Nephron progenitor cell (in vitro differentiated cells): ENCODE results near the gene MAN2C1.

Source experiments
- DNase-seq: peaks from one replicate; pipeline ENCODE4 v3.0.0; 2021
- H3K27ac Mint-ChIP-seq: 2 replicates; pipeline ENCODE4 v1.8.0; 2021; ENCODE audit warnings: mild to moderate bottlenecking, moderate library complexity, mixed read lengths
- H3K27me3 Mint-ChIP-seq: 2 replicates; pipeline ENCODE4 v1.8.0; 2021; ENCODE audit warnings: mild to moderate bottlenecking, low read depth, mixed read lengths; ENCODE audit not compliant: poor library complexity
- H3K36me3 Mint-ChIP-seq: 2 replicates; pipeline ENCODE4 v1.8.0; 2021; ENCODE audit warnings: low read depth, mixed read lengths
- H3K4me1 Mint-ChIP-seq: 2 replicates; pipeline ENCODE4 v1.8.0; 2021; ENCODE audit warnings: mixed read lengths
- H3K4me3 Mint-ChIP-seq: 2 replicates; pipeline ENCODE4 v1.8.0; 2021; ENCODE audit warnings: mild to moderate bottlenecking, moderate library complexity, mixed read lengths
- H3K9me3 Mint-ChIP-seq: 2 replicates; pipeline ENCODE4 v1.8.0; 2021; ENCODE audit warnings: mild to moderate bottlenecking, moderate library complexity, mixed read lengths
- CTCF ChIP-seq: fragments of 200-600 bp; sonication (generic); IDR thresholded peaks from 2 replicates; pipeline ENCODE4 v1.5.0; 2021; ENCODE audit warnings: antibody characterized with exemption

Gene MAN2C1

GRCh38 chr15:75368689-75369239 lies 357 bp upstream of the MAN2C1 start:
- Mint-ChIP-seq H3K27me3 (no peaks in the 10 kb centered on the region), H3K4me3 (peak overlapping the region; percentile 92), H3K36me3 (peaks cover 28% of the 10 kb centered on the region), H3K27ac (peak overlapping the region; percentile 98), H3K4me1 (peaks cover 15% of the 10 kb centered on the region), H3K9me3 (no peaks in the 10 kb centered on the region)
- TF ChIP-seq CTCF: no peak
- peak; percentile 26 for DNase-seq

GRCh38 chr15:75367406-75367912 lies 948 bp downstream of the MAN2C1 start:
- Mint-ChIP-seq H3K27me3 (no peaks in the 10 kb centered on the region), H3K4me1 (peaks cover 15% of the 10 kb centered on the region), H3K36me3 (peaks cover 17% of the 10 kb centered on the region), H3K4me3 (peak overlapping the region; percentile 92), H3K27ac (peak overlapping the region; percentile 92), H3K9me3 (no peaks in the 10 kb centered on the region)
- TF ChIP-seq CTCF: no peak
- no peak for DNase-seq

- no peak for DNase-seq
- Mint-ChIP-seq H3K27me3 (no peaks in the 10 kb centered on the region), H3K36me3 (peaks cover 17% of the 10 kb centered on the region), H3K4me3 (peak overlapping the region; percentile 23), H3K9me3 (no peaks in the 10 kb centered on the region), H3K4me1 (peaks cover 15% of the 10 kb centered on the region), H3K27ac (no peak overlapping the region)
- no peak for TF ChIP-seq CTCF
These were observed 1.4 kb downstream of the MAN2C1 start for GRCh38 chr15:75367006-75367405.

- no peaks in the 10 kb centered on the region for H3K27me3 Mint-ChIP-seq
- no peak overlapping the region for H3K27ac Mint-ChIP-seq
- no peaks in the 10 kb centered on the region for H3K9me3 Mint-ChIP-seq
- no peak overlapping the region for H3K4me3 Mint-ChIP-seq
- peaks cover 8% of the 10 kb centered on the region for H3K36me3 Mint-ChIP-seq
- H3K4me1 Mint-ChIP-seq: peaks cover 15% of the 10 kb centered on the region
- no peak for TF ChIP-seq CTCF
- no peak for DNase-seq
These were observed 2.2 kb downstream of the MAN2C1 start for GRCh38 chr15:75366163-75366562.

- peaks cover 14% of the 10 kb centered on the region for H3K4me1 Mint-ChIP-seq
- H3K9me3 Mint-ChIP-seq: no peaks in the 10 kb centered on the region
- DNase-seq: no peak
- no peak overlapping the region for H3K27ac Mint-ChIP-seq
- no peaks in the 10 kb centered on the region for H3K27me3 Mint-ChIP-seq
- peaks cover 5% of the 10 kb centered on the region for H3K36me3 Mint-ChIP-seq
- TF ChIP-seq CTCF: no peak
- no peak overlapping the region for H3K4me3 Mint-ChIP-seq
These were observed 3.5 kb downstream of the MAN2C1 start for GRCh38 chr15:75364881-75365280.

- H3K9me3 Mint-ChIP-seq: no peaks in the 10 kb centered on the region
- no peaks in the 10 kb centered on the region for H3K27me3 Mint-ChIP-seq
- no peak for TF ChIP-seq CTCF
- peaks cover 3% of the 10 kb centered on the region for H3K4me1 Mint-ChIP-seq
- DNase-seq: no peak
- no peak overlapping the region for H3K27ac Mint-ChIP-seq
- peaks cover 5% of the 10 kb centered on the region for H3K36me3 Mint-ChIP-seq
- no peak overlapping the region for H3K4me3 Mint-ChIP-seq
These were observed 4.6 kb downstream of the MAN2C1 start for GRCh38 chr15:75363786-75364185.
